Lower lobe of right lung (tissue), 2 donors: ENCODE measurements around the gene RPF1. TPM values are rescaled to one million over a fixed set of nuclear protein-coding genes. Genes with fewer than 3 reads are reported as not detected.
A peak's percentile ranks its signal among the peaks of the same experiment; 100 is the strongest.

Source experiments
- ATAC-seq, 2 donors: fragments of 200-7000 bp; cut with Tn5 transposase; one replicate each; pipeline ENCODE4 v1.9.1; 2020 to 2022; ENCODE audit warnings: mild to moderate bottlenecking in 2 of 2, moderate library complexity in 2 of 2
- DNase-seq: peaks from one replicate; pipeline ENCODE4 v3.0.0-alpha.2; 2020
- H3K27ac ChIP-seq: fragments of 200-600 bp; one replicate; pipeline ENCODE4 v1.8.0; 2022
- H3K27me3 ChIP-seq: fragments of 200-600 bp; one replicate; pipeline ENCODE4 v1.8.0; 2022; ENCODE audit warnings: low read depth
- H3K36me3 ChIP-seq: fragments of 200-600 bp; one replicate; pipeline ENCODE4 v1.8.0; 2022; ENCODE audit warnings: mild to moderate bottlenecking
- H3K4me1 ChIP-seq: fragments of 200-600 bp; one replicate; pipeline ENCODE4 v1.8.0; 2022
- H3K4me3 ChIP-seq: fragments of 200-600 bp; one replicate; pipeline ENCODE4 v1.8.0; 2022; ENCODE audit warnings: mild to moderate bottlenecking
- H3K9me3 ChIP-seq: fragments of 200-600 bp; one replicate; pipeline ENCODE4 v1.8.0; 2022
- intact Hi-C: fragments of 100-400 bp; cut with DNase I; formaldehyde crosslinking; loops from one replicate; pipeline ENCODE4 v1.11.0; 2022
- total RNA-seq: library from RNA; stranded (reverse); fragmentation: NEBNext Ultra II Directional; extraction: Animal tissue kit (Norgen Biotek cat#: 25700); gene quantifications from one replicate; pipeline ENCODE4 v1.2.1, GENCODE V29; 2021
- TF ChIP-seq, protein P1 (sequence below): fragments of 200-600 bp; IDR thresholded peaks from one replicate; pipeline ENCODE4 v1.8.0; 2022; ENCODE audit warnings: antibody characterized with exemption, mild to moderate bottlenecking
- donor health status: DM: no; HTN: yes; CAD: no; lungs with severe emphysema.

The RPF1 gene
- total RNA-seq, 1 donor from 2014 or later = 31.1 TPM

DNA sequence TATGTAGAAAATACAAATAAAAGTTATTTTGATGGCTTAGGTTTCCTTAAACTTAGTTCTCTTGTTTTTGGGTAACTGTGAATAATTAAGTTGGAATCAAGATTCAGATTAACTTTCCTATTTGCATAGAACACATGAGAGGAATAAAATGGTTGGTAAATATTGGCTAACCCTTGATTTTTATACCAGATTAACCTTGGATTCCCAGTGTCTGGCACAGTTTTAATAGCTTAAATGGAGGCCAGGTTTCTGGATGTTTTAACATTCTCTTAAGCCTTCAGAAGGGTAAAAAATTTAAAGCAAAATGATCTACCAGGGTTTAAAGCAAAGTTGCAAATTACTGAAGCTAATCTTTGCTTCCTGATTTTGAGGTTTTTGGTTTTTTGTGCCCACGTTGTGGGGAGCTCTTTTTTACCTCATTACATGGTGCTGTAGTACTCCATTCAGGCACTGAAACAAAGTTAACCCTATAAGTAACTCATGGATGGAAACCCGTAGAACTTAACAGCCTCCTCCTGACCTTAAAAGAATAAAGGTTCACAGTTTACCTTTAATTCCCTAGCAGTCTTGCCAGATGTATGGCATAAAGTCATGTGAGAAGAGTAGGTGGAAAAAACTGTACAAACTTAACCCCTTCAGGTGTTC lies 18.7 kb downstream of the RPF1 start:
- no peak overlapping the region for H3K27ac ChIP-seq
- peaks cover 30% of the 10 kb centered on the region for H3K4me1 ChIP-seq
- ATAC-seq = no peak
- intact Hi-C loops = no loop called here
- H3K4me3 ChIP-seq = no peak overlapping the region
- no peaks in the 10 kb centered on the region for H3K27me3 ChIP-seq
- TF ChIP-seq, protein P1, sequence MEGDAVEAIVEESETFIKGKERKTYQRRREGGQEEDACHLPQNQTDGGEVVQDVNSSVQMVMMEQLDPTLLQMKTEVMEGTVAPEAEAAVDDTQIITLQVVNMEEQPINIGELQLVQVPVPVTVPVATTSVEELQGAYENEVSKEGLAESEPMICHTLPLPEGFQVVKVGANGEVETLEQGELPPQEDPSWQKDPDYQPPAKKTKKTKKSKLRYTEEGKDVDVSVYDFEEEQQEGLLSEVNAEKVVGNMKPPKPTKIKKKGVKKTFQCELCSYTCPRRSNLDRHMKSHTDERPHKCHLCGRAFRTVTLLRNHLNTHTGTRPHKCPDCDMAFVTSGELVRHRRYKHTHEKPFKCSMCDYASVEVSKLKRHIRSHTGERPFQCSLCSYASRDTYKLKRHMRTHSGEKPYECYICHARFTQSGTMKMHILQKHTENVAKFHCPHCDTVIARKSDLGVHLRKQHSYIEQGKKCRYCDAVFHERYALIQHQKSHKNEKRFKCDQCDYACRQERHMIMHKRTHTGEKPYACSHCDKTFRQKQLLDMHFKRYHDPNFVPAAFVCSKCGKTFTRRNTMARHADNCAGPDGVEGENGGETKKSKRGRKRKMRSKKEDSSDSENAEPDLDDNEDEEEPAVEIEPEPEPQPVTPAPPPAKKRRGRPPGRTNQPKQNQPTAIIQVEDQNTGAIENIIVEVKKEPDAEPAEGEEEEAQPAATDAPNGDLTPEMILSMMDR = no peak
- no peak for DNase-seq
- no peaks in the 10 kb centered on the region for H3K9me3 ChIP-seq
- peaks cover 82% of the 10 kb centered on the region for H3K36me3 ChIP-seq

DNA sequence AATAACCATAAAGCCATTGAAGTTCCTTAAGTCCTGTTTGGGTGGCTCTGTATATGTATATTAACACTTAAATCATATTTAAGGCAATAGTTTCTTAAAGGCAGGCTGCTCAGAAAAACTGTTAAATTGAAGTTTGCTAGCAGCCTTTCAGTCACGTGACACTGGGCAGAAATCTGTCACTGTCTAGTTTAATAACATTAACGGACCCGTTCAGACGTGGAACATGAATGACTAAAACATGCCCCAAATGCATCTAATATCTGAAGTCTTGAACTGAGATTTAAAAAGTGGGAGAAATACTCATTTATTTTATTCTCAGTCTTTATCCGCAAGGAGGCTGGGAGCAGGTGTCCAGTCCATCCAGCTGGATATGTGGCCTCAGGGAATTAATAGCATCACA lies 23.9 kb downstream of the RPF1 start:
- H3K36me3 ChIP-seq = peaks cover 32% of the 10 kb centered on the region
- peak overlapping the region; percentile 91 for H3K4me3 ChIP-seq
- ATAC-seq = no peak
- no peaks in the 10 kb centered on the region for H3K27me3 ChIP-seq
- H3K27ac ChIP-seq = peak overlapping the region; percentile 98
- no peak for DNase-seq
- intact Hi-C loops = no loop called here
- H3K9me3 ChIP-seq = no peaks in the 10 kb centered on the region
- H3K4me1 ChIP-seq = peaks cover 60% of the 10 kb centered on the region
- TF ChIP-seq, protein P1 = no peak

DNA sequence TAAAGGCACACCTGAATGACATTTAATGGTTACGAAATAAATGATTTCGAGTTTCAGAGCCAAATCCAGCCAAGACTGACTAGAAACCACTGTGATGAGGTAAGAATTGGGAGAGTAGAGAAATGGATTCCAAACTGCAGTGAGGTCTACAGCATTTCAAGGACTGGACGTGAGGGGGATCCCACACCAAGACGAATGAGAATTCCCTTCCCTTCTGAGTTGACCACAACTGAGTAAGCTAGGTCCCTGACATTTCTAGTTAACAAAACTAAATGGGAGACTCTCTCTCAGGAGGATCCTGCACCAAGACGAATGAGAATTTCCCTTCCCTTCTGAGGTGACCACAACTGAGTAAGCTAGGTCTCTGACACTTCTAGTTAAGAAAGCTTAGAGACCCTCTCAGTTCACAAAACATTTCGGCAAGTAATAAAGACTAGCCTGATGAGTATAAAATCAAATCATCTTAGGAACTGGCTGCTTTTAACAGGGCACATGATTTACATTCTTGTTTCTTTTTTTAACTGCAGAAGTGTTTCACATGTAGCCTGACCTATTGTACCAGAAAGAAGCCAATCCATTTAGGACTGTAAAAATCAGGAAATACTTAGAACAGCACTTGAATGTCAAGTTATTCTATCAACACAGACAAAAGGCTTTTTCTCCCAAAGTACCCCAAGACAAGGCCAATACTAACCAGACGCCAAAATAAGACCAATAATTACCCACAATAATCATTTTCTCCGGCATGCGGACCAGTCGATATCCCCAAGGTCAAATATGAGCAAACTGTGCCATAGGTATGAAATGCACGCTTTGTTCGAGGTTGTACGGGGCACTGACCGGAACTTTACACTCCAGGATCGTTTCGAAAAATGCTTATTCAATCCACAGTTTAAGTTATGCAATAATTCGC lies 25.8 kb downstream of the RPF1 start:
- peaks cover 58% of the 10 kb centered on the region for H3K4me1 ChIP-seq
- intact Hi-C loops = no loop called here
- peaks cover 13% of the 10 kb centered on the region for H3K36me3 ChIP-seq
- ATAC-seq (peak in 1 of 2 donors; percentile 6), DNase-seq (no peak)
- H3K4me3 ChIP-seq = peak overlapping the region; percentile 91
- peaks cover 8% of the 10 kb centered on the region for H3K9me3 ChIP-seq
- H3K27ac ChIP-seq = peak overlapping the region; percentile 98
- no peaks in the 10 kb centered on the region for H3K27me3 ChIP-seq
- TF ChIP-seq, protein P1 = no peak

DNA sequence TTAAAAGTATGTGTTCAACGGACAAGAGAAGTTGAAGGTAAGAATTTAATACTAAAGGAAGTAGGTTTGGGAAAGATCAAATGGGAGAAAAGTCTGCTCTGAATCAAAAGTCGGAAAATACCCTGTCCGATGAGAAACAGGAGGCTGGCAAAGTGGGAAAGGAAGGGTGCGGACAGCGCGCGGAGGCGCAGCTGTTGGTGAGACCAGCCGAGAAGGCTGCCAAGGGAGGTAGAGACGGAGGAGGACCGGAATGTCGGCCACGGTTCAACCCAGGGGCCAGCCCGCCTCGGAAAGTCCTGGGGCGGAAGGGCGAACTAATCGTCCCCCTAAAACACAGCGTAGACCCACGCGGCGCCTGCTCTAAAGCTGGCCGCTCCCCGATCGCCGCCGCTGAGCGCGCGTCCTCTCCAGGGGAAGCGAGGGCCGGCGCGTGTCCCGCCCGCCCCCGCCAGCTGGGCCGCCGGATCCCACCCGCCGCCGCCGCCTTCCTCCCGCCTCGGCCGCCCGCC lies 26.5 kb downstream of the RPF1 start:
- H3K4me3 ChIP-seq = peak overlapping the region; percentile 91
- peaks cover 8% of the 10 kb centered on the region for H3K9me3 ChIP-seq
- H3K4me1 ChIP-seq = peaks cover 51% of the 10 kb centered on the region
- no peaks in the 10 kb centered on the region for H3K27me3 ChIP-seq
- intact Hi-C loops = no loop called here
- TF ChIP-seq, protein P1 = no peak
- DNase-seq (no peak), ATAC-seq (peak; percentile 80 to 83)
- peak overlapping the region; percentile 98 for H3K27ac ChIP-seq
- peaks cover 6% of the 10 kb centered on the region for H3K36me3 ChIP-seq

DNA sequence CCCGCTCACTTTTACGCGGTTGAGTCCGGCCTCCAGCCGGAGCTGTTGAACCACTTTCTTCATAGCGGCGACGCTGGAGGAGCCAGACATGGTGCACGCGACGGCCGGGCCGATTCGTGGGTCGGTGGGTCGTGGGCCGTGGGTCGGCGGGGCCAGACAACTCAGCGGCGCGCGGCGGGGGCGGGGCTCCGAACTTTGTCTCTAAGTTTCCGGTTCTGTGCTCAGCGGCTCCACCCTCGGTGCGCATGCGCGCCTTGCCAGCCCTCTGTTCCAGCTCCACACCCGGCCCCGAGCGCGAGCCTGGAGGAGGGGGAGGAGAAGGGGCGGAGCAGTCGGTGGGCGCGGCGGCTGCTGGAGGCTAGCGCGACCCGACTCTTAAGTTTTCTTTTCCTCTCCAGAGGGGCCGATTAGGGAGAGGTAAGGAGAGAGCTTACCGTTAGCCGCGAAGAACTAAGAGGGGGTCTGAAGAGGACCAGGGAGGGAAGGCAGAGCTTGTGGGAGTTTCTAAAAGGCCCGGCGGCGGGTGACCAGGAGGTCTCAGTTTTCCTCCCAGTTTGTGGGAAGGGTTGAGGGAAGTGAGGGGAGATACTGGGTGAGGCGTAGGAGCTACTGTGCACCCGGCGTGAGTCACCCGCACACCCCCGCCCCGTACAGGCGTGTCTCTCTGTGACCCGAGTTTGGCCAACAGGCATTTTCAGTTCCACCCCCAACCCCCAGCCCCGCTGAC lies 27.1 kb downstream of the RPF1 start, which contains the start of the genes GNG5 and SPATA1:
GNG5 (minus strand) TSS at position 580 of the 727 bp plus-strand sequence; CDS start at position 90, 490 bp downstream.
SPATA1 (plus strand) TSS at position 385 of the 727 bp plus-strand sequence. CDS start 9,974 bp downstream, outside the sequence.
- peak within 1 kb of the TSS; percentile 91 for H3K4me3 ChIP-seq
- peaks cover 44% of the 10 kb centered on the region for H3K4me1 ChIP-seq
- ATAC-seq = peak; percentile 97 to 98
- peaks cover 8% of the 10 kb centered on the region for H3K9me3 ChIP-seq
- TF ChIP-seq, protein P1 = no peak
- intact Hi-C loops = no loop called here
- H3K27me3 ChIP-seq = no peaks in the 10 kb centered on the region
- H3K27ac ChIP-seq = peak within 1 kb of the TSS; percentile 98
- peak; percentile 99 for DNase-seq
- peaks cover 6% of the 10 kb centered on the region for H3K36me3 ChIP-seq
